DMS153 (cell line): ENCODE data around the gene MTA3.

Experiments
- DNase-seq: peaks from one replicate; lab custom pipeline; 2025; lab: John Stamatoyannopoulos, UW

MTA3 gene

DNA sequence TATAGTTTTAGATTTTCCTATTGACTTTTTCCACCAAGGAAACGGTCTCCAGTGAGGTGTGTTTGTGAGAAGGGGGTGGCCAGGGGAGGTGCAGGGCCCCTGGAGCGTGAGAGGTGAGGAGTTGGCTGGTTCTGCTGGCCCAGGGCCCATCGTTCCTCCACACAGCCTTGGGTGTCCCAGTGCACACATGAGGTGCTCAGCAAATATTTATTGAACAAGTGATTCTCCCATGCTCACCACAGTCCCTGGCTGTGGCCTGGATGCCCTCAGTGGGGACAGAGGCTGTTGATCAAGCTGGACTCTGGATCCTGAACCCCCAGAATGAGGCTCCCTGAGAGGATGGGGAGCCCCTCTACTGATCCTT lies 219.0 kb downstream of the MTA3 start:
- no peak for DNase-seq

GRCh38 chr2:42787788-42788477 lies 219.5 kb downstream of the MTA3 start:
- no peak for DNase-seq

GRCh38 chr2:42788478-42788793 lies 220.0 kb downstream of the MTA3 start:
- DNase-seq = no peak

DNA sequence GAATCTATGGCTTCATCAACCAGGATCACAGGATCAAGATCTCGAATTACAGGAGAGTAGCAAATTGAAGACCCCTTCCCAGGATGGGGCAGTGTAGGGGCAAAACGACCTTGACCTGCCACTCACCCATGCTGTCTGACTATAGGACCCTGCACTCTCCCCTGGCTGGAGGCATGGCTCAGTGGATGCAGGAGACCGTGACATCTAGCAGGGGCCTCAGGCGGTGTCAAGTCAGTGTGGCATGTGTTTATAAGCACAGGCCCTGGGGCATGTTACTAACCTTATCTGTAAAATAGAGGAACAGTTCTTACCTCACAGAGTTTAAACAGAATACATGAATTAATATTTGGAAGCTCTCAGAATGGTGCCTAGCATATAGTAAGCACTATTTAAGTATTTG lies 220.4 kb downstream of the MTA3 start:
- no peak for DNase-seq

- no peak for DNase-seq
Measured at GRCh38 chr2:42789751-42790150, 221.3 kb downstream of the MTA3 start.

DNA sequence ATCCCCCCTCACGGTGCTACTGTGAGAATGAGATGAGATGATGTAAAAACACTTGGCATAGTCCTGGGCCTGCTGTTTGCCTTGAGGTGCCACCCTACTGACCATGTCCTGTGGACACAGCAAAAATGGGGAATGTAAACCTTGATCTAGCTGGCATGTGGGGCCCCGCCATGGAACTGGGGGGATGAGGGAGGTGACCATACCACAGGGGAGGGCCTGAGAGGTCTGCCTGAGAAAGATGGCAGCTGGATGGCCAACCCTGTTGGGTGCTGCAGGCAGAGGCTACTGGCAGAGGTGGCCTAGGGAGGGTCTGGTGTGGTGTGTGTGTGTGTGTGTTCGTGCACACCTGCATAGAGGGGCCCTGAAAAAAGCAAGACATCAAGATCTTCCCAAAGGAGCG lies 223.2 kb downstream of the MTA3 start:
- no peak for DNase-seq

DNA sequence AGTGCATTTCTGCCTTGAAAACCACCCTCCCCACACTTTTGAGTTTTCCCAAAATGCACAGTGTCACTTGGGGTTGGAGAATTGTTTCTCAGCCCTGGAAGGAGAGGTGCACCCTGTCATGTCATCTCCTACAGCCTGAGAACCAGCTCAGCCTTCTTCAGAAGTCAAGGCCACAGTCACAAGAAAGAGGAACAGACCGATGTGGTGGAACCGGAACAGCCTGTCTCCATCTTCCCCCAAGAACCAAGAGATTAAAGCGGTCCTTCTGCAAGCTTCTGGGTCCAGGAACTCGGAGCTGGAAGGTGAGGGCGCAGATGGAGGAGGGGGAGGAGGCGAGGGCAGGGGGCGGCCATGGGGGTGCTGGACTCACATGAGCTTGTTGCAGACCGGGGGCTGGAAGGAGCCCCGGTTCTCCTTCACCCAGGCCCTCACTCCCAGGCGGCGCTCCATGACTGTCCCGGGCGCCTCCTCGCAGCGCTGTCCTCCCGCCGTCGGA lies 223.7 kb downstream of the MTA3 start:
- DNase-seq = no peak

DNA sequence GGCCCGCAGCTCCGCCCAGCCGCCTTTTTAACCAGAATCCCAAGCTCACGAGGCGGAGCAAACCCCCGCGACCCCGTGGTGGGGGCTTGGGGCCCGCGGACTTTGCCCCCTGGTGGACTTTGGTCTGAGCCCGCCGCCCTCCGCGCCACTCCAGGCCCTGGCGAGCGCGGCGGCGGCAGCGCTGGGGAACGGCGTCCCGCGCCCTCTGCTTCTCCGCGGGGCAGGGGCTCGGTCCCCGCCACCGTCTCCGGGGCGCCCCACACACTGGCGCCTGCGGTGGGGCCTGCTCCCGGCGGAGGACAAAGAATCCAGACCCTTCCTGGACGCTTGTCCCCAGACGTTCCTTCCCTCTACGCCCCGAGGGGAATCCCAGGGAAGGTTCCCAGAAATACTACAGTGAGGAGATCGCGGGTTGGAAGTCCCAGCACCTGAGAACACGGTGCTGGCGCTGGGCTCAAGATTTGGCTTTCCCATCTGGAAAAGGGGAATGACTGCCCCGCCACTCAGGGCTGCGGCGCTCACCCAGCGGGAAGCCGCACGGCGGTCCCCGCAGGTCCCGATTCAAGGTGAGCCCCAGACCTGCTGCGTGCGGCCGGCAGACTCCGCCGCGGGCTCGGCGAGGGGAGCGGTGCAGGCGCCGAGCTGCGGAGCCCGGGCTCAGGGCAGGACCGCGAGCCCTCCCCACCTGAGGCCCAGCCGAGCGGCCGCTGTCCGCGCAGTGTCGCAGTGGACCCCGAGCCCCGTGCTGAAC lies 224.3 kb downstream of the MTA3 start, which contains the start of gene HAAO:
Gene HAAO (minus strand): TSS at position 1 of the 751 bp plus-strand sequence. CDS start 47 bp downstream, outside the sequence.
- no peak for DNase-seq

DNA sequence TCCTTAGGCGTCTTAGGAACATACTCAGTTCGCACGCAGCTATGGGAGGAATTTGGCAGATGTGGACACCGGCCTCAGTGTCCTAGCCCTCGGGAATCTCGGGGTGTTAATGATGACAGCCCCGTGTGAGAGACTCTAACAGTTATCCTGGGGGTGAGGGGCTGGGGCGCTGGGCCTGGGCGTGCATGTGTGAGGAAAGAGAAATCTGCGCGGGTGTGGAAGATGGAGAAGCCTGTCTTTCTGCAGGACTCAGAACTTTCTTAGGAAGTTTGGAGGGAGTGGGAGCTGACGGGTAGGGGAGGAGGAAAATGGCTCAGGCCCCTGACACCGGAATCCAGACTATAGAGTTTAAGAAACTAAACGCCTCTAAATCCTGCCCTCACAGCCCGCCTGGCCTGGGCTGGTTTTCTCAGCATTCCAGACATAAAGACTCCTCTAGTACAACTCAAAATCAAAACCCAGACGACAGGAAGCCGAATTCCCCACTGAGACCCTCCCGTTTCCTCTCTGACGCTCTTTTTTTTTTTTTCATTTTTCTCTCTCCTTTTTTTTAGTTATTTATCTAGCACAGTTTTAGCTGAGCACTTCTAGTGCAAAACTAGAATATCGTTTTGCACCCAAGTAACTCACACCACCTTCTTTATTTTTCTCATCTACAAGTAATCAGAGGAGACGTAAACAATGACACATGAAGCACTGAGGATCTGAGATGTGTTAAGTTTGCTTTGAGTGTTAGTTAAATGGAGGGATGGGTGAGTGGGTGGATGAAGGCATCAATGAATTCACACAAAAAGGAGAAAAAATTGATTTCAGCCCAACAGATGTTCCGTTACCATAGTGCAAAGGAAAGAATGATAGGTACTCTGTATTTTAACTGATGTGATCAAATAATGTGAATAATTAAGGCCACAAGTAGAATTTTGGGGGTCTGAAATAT lies 225.2 kb downstream of the MTA3 start:
- DNase-seq = no peak

DNA sequence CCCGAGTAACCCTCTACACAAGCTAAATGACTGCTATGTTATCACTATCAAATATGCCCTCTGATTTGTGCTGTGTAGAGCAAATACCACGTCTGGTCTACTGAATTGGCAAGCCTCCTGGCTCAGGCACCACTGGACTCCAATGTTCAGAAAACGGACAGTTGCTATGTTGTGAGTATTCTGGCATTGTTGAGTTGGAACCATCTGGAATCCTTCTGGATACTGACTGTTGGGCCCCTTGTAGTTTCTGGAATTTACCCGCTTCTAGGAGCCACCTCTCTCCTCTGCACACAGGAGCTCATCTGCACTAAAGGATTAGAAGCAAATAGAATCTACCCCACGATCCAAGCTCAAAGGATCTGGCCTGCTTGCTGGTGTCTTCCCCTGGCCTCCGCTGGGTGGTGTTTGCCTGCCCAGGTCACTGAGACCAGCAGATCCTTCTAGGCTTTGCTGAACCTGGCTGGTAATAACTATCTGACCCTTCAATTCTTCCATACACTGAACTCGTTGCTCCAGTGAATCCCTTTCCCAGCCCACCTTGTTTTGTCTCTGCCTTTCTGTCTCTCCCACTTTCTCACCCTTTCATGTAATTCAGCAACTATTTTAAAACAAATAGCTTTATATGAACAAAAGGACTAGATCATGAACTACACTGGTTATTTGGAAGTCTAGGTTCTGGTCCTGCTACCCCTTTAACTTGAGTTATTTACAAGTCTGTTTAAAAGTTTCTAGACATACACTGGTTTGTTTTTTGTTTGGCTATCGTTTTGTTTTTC lies 226.0 kb downstream of the MTA3 start:
- DNase-seq = no peak

DNA sequence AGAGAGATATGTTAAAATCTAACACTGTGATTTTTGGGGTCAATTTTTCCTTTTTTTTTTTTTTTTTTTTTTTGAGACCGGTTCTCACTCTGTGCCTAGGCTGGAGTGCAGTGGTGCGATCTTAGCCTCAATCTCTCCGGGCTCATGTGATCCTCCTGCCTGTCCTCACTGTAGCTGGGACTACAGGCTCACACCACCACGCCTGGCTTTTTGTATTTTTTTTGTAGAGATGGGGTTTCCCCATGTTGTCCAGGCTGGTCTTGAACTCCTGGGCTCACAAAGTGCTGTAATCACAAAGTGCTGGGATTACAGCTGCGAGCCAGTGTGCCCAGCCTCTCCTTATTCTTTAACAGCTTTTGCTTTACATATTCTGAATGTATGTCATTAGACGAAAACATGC lies 226.8 kb downstream of the MTA3 start:
- no peak for DNase-seq

DNA sequence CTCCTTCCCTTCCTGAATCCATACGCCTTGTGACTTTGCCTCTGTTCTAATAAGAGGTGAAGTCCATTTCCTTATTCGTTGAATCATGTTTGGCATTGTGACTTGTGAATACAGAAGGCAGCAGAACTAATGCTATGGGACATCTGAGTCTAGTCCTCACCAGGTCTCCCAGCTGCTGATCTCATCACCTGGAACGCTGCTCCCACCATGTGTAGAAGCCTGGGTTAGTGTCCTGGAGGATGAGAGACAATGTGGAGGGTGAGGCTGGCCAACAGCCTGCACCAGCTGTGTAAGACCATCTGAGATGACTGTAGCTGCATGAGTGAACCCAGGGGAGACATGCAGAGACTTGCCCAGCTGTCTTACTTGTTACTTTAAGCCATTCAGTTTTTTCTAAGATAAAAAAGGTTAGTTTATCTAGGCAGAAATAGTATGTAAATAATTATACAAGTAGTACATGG lies 227.4 kb downstream of the MTA3 start:
- DNase-seq = no peak

- no peak for DNase-seq
Measured at GRCh38 chr2:42796427-42797248, 228.2 kb downstream of the MTA3 start.

GRCh38 chr2:42797281-42797680 lies 228.8 kb downstream of the MTA3 start:
- DNase-seq = no peak

DNA sequence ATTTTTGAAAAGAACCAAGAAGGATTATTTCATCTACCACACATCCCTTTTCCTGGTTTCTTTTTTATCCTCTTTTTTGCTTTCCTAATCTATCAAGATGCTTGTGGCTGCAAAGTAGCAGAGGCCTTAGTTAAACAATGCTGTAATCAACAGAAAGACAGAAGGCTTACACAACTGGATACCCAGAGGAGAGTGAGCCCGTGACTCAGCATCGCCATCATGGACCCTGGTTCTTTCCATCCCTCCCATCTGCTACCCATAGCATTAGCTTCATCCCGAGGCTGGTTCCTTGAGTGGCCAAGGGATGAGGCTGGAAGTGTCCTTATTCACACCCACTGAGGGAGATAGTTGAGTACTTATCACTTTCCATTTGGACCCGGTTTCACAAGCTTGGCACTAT lies 231.4 kb downstream of the MTA3 start:
- DNase-seq = no peak

GRCh38 chr2:42800461-42800962 lies 232.1 kb downstream of the MTA3 start:
- no peak for DNase-seq

- no peak for DNase-seq
Measured at GRCh38 chr2:42800981-42801380, 232.5 kb downstream of the MTA3 start.

- no peak for DNase-seq
Measured at GRCh38 chr2:42801381-42801780, 232.9 kb downstream of the MTA3 start.

DNA sequence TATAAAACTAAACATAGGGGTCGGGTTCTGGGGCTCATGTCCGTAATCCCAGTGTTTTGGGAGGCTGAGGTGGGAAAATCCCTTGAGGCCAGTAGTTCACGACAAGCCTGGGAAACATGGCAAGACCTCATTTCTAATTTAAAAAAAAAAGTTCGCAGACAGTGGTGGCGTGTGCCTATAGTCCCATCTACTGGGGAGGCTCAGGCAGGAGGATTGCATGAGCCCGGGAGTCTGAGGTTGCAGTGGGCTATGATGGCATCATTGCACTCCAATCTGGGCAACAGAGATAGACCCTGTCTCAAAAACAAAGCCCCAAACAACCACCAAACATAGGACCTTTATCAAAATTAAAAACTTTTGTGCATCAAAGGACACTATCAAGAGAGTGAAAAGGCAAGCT lies 233.7 kb downstream of the MTA3 start:
- DNase-seq = no peak

- no peak for DNase-seq
Measured at GRCh38 chr2:42804338-42804737, 235.9 kb downstream of the MTA3 start.

GRCh38 chr2:42804891-42805290 lies 236.5 kb downstream of the MTA3 start:
- no peak for DNase-seq
